Measurements from ENCODE around the gene GRID1.

The GRID1 gene

DNA sequence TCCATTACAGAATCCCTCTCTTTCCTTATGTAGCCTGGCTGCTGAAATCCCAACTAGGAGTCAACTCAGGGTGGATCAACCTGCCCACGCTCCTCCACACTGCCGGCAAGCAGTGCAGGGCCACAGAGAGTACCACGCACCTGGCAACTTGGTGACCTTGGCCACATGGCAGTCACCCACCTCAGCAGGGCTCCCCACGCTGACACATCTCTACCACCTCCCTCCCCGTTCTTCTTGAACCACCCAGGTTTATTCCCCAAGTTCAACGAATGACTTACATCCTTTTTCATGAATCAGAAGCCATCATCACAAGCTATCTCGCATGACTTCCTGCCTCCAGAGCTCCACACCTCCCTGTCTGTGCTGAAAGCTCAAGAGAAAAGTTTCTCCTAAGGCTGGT, 153.4 kb downstream of the GRID1 start:
- no peak overlapping the region for H3K27ac Mint-ChIP-seq
- H3K27me3 Mint-ChIP-seq (ENCODE audit: low read depth, poor library complexity): peaks cover 24% of the 10 kb centered on the region
- H3K4me1 Mint-ChIP-seq: no peaks in the 10 kb centered on the region
- no peaks in the 10 kb centered on the region for H3K9me3 Mint-ChIP-seq
- DNase-seq: no peak
- TF ChIP-seq CTCF (IDR thresholded peaks at IDR 0.05): no peak
- no peak overlapping the region for H3K4me3 Mint-ChIP-seq
- H3K36me3 Mint-ChIP-seq (ENCODE audit: low read depth): no peaks in the 10 kb centered on the region

- H3K4me3 Mint-ChIP-seq: no peak overlapping the region
- no peak for TF ChIP-seq CTCF (IDR thresholded peaks at IDR 0.05)
- H3K4me1 Mint-ChIP-seq: no peaks in the 10 kb centered on the region
- no peaks in the 10 kb centered on the region for H3K36me3 Mint-ChIP-seq (ENCODE audit: low read depth)
- H3K27ac Mint-ChIP-seq: no peak overlapping the region
- H3K27me3 Mint-ChIP-seq (ENCODE audit: low read depth, poor library complexity): peaks cover 24% of the 10 kb centered on the region
- DNase-seq: no peak
- H3K9me3 Mint-ChIP-seq: no peaks in the 10 kb centered on the region
These were observed 154.2 kb downstream of the GRID1 start for GRCh38 chr10:86212391-86212700.

DNA sequence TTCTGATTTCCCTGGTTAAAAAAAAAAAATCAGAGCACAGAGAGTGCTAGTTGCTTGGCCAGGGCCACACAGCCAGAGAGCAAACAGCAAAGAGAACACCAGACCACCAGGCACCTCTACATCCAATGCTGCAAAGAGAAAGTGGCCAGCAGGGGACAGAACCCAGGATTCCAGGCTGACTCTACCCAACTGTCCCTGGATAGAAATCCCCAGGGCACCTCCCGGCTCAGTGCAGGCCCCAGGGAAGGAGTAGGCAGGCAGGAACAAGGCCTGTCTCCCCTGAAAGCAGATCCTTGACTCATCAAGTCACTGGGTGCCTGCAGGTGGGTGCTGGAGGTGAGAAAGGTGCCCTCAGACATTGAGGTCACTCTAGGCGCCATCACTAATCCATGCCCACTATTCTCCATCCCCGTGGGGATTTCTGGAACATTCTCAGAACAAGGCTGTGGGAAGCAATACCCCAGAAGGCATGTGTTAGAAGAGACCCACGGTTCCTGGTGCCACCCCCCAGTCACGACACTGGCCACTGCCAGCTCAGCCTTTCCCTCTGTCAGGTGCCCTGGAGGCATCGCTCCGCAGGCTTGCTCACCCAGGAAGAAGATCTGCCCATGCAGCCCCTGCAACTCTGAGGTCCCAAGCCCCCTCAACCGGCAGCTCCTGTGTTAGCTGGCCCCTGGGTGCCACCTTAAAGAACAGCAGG, 154.8 kb downstream of the GRID1 start:
- Mint-ChIP-seq H3K4me1 (no peaks in the 10 kb centered on the region), H3K36me3 (ENCODE audit: low read depth) (no peaks in the 10 kb centered on the region), H3K27ac (no peak overlapping the region), H3K9me3 (no peaks in the 10 kb centered on the region), H3K27me3 (ENCODE audit: low read depth, poor library complexity) (peaks cover 28% of the 10 kb centered on the region), H3K4me3 (no peak overlapping the region)
- TF ChIP-seq CTCF (IDR thresholded peaks at IDR 0.05): no peak
- no peak for DNase-seq

- Mint-ChIP-seq H3K27ac (no peak overlapping the region), H3K9me3 (no peaks in the 10 kb centered on the region), H3K4me3 (no peak overlapping the region), H3K36me3 (ENCODE audit: low read depth) (no peaks in the 10 kb centered on the region), H3K27me3 (ENCODE audit: low read depth, poor library complexity) (peaks cover 25% of the 10 kb centered on the region), H3K4me1 (no peaks in the 10 kb centered on the region)
- no peak for DNase-seq
- TF ChIP-seq CTCF (IDR thresholded peaks at IDR 0.05): no peak
These were observed 156.2 kb downstream of the GRID1 start for GRCh38 chr10:86210416-86210815.

GRCh38 chr10:86209726-86210125, 156.9 kb downstream of the GRID1 start:
- no peak for DNase-seq
- H3K4me3 Mint-ChIP-seq: no peak overlapping the region
- H3K36me3 Mint-ChIP-seq (ENCODE audit: low read depth): no peaks in the 10 kb centered on the region
- H3K27me3 Mint-ChIP-seq (ENCODE audit: low read depth, poor library complexity): peaks cover 28% of the 10 kb centered on the region
- no peaks in the 10 kb centered on the region for H3K4me1 Mint-ChIP-seq
- TF ChIP-seq CTCF (IDR thresholded peaks at IDR 0.05): no peak
- no peak overlapping the region for H3K27ac Mint-ChIP-seq
- no peaks in the 10 kb centered on the region for H3K9me3 Mint-ChIP-seq

- H3K36me3 Mint-ChIP-seq (ENCODE audit: low read depth): no peaks in the 10 kb centered on the region
- DNase-seq: no peak
- H3K4me3 Mint-ChIP-seq: no peak overlapping the region
- no peaks in the 10 kb centered on the region for H3K9me3 Mint-ChIP-seq
- no peaks in the 10 kb centered on the region for H3K4me1 Mint-ChIP-seq
- H3K27ac Mint-ChIP-seq: no peak overlapping the region
- TF ChIP-seq CTCF (IDR thresholded peaks at IDR 0.05): no peak
- peaks cover 24% of the 10 kb centered on the region for H3K27me3 Mint-ChIP-seq (ENCODE audit: low read depth, poor library complexity)
These were observed 159.4 kb downstream of the GRID1 start for GRCh38 chr10:86207226-86207625.

Measured in nephron progenitor cell (in vitro differentiated cells).